Breast epithelium (tissue), 4 donors: ENCODE measurements around the gene DEPDC1. TPM values are rescaled to one million over a fixed set of nuclear protein-coding genes. Genes with fewer than 3 reads are reported as not detected.
A peak's percentile ranks its signal among the peaks of the same experiment; 100 is the strongest.

ENCODE experiments used
- DNase-seq, 2 donors: peaks; one replicate each; pipeline ENCODE4 v3.0.0-alpha.2; 2019; ENCODE audit warnings: low spot score in 2 of 2
- H3K27ac ChIP-seq, 2 donors: fragments of 200-600 bp; sonication (generic) in 1 of 2; one replicate each; pipeline ENCODE4 v1.5.1; 2016 to 2019; ENCODE audit warnings: mild to moderate bottlenecking in 1 of 2
- H3K27me3 ChIP-seq, 2 donors: fragments of 200-600 bp; sonication (generic) in 1 of 2; one replicate each; pipeline versions ENCODE4 v1.5.1 to v1.6.0; 2017 to 2019; ENCODE audit warnings: control low read depth in 1 of 2, mild to moderate bottlenecking in 1 of 2
- H3K36me3 ChIP-seq: fragments of 200-600 bp; one replicate; pipeline ENCODE4 v1.5.1; 2019
- H3K4me1 ChIP-seq, 2 donors: fragments of 200-600 bp; sonication (generic); one replicate each; pipeline ENCODE4 v1.5.1; 2016 to 2019; ENCODE audit warnings: control low read depth in 1 of 2
- H3K4me3 ChIP-seq, 3 donors: fragments of 200-600 bp; sonication (generic); 1 replicate in 2 of 3; 2 replicates in 1 of 3; pipeline ENCODE4 v1.5.1; 2016 to 2019; ENCODE audit warnings: mild to moderate bottlenecking in 3 of 3, moderate library complexity in 2 of 3
- H3K9me3 ChIP-seq, 2 donors: fragments of 200-600 bp; sonication (generic) in 1 of 2; one replicate each; pipeline ENCODE4 v1.5.1; 2016 to 2019; ENCODE audit warnings: control low read depth in 1 of 2
- CTCF ChIP-seq, 3 donors: fragments of 450-650 bp; IDR thresholded peaks; one replicate each; pipeline ENCODE4 v1.5.1; 2016 to 2017; ENCODE audit warnings: antibody characterized with exemption in 3 of 3, mild to moderate bottlenecking in 3 of 3, moderate library complexity in 3 of 3
- POLR2A ChIP-seq: fragments of 450-650 bp; IDR thresholded peaks from one replicate; pipeline ENCODE4 v1.6.1; 2016; ENCODE audit warnings: antibody characterized with exemption, mild to moderate bottlenecking, moderate library complexity
- POLR2AphosphoS5 ChIP-seq, 3 donors: sonication (generic); formaldehyde crosslinking; IDR thresholded peaks; one replicate each; pipeline ENCODE4 v1.6.1; 2017; ENCODE audit warnings: antibody characterized with exemption in 3 of 3
- intact Hi-C: fragments of 100-400 bp; cut with DNase I; formaldehyde crosslinking; loops from one replicate; pipeline ENCODE4 v1.15.1; 2023; ENCODE audit warnings: low total_unique reads
- total RNA-seq, 3 donors: library from RNA; depleted of rRNA; stranded (reverse); fragments of >200 nt; gene quantifications; one replicate each; pipeline ENCODE4 v1.1.0, GENCODE V29; 2016

The DEPDC1 gene
- total RNA-seq, 3 donors from 2014 or later, result 1.5 to 1.9 TPM; not detected in 1

- no peaks in the 10 kb centered on the region for H3K9me3 ChIP-seq
- TF ChIP-seq POLR2AphosphoS5 (IDR thresholded peaks at IDR 0.05), result no peak
- no peak for TF ChIP-seq CTCF (IDR thresholded peaks at IDR 0.05)
- TF ChIP-seq POLR2A, result no peak
- intact Hi-C loops, result no loop called here
- H3K36me3 ChIP-seq, result no peaks in the 10 kb centered on the region
- no peak for DNase-seq
- H3K4me1 ChIP-seq, result no peaks in the 10 kb centered on the region
- H3K27ac ChIP-seq, result no peak overlapping the region
- no peak overlapping the region for H3K4me3 ChIP-seq
- no peaks in the 10 kb centered on the region for H3K27me3 ChIP-seq
Measured at GRCh38 chr1:68442006-68442405, 54.9 kb downstream of the DEPDC1 start.

- Histone ChIP-seq H3K4me1 (no peaks in the 10 kb centered on the region), H3K36me3 (no peaks in the 10 kb centered on the region), H3K27ac (no peak overlapping the region), H3K4me3 (peak overlapping the region in 1 of 3 donors; percentile 10), H3K9me3 (no peaks in the 10 kb centered on the region), H3K27me3 (no peaks in the 10 kb centered on the region)
- no peak for TF ChIP-seq POLR2AphosphoS5 (IDR thresholded peaks at IDR 0.05)
- no peak for TF ChIP-seq POLR2A
- TF ChIP-seq CTCF (IDR thresholded peaks at IDR 0.05), result no peak
- intact Hi-C loops, result no loop called here
- DNase-seq, result no peak
Measured at GRCh38 chr1:68438310-68438709, 58.6 kb downstream of the DEPDC1 start.

GRCh38 chr1:68433395-68433794, 63.5 kb downstream of the DEPDC1 start:
- TF ChIP-seq POLR2A (no peak), POLR2AphosphoS5 (IDR thresholded peaks at IDR 0.05) (no peak), CTCF (IDR thresholded peaks at IDR 0.05) (no peak)
- H3K4me3 ChIP-seq, result no peak overlapping the region
- no peaks in the 10 kb centered on the region for H3K27me3 ChIP-seq
- no peaks in the 10 kb centered on the region for H3K4me1 ChIP-seq
- H3K9me3 ChIP-seq, result no peaks in the 10 kb centered on the region
- H3K27ac ChIP-seq, result no peak overlapping the region
- intact Hi-C loops, result no loop called here
- DNase-seq, result no peak
- no peaks in the 10 kb centered on the region for H3K36me3 ChIP-seq

GRCh38 chr1:68431076-68431475, 65.8 kb downstream of the DEPDC1 start:
- H3K4me3 ChIP-seq, result no peak overlapping the region
- no peaks in the 10 kb centered on the region for H3K4me1 ChIP-seq
- no peaks in the 10 kb centered on the region for H3K27me3 ChIP-seq

GRCh38 chr1:68429233-68429808, 67.6 kb downstream of the DEPDC1 start:
- no peak for DNase-seq
- TF ChIP-seq CTCF (IDR thresholded peaks at IDR 0.05), result no peak
- TF ChIP-seq POLR2A, result no peak
- H3K9me3 ChIP-seq, result no peaks in the 10 kb centered on the region
- H3K27ac ChIP-seq, result no peak overlapping the region
- no peaks in the 10 kb centered on the region for H3K27me3 ChIP-seq
- no peaks in the 10 kb centered on the region for H3K4me1 ChIP-seq
- no peak overlapping the region for H3K4me3 ChIP-seq
- intact Hi-C loops, result no loop called here
- H3K36me3 ChIP-seq, result no peaks in the 10 kb centered on the region

More at GRCh38 chr1:68431076-68431475, 65.8 kb downstream of the DEPDC1 start:
- H3K27ac ChIP-seq, result no peak overlapping the region
- no peaks in the 10 kb centered on the region for H3K36me3 ChIP-seq
- H3K9me3 ChIP-seq, result no peaks in the 10 kb centered on the region
- intact Hi-C loops, result no loop called here
- DNase-seq, result no peak
- TF ChIP-seq CTCF (IDR thresholded peaks at IDR 0.05), result no peak
- TF ChIP-seq POLR2AphosphoS5 (IDR thresholded peaks at IDR 0.05), result no peak
- TF ChIP-seq POLR2A, result no peak
